Activated naive CD4-positive, alpha-beta T cell treated with anti-CD3 and anti-CD28 coated beads, Interleukin-2, amount 10 ng/mL, durations not matched to agents 5 hours and 36 hours (primary cell): ENCODE measurements around the gene TLDC2. TPM values are rescaled to one million over a fixed set of nuclear protein-coding genes. Genes with fewer than 3 reads are reported as not detected.

Source experiments
- total RNA-seq, 2 experiments: library from RNA; stranded (reverse); gene quantifications; one replicate each; pipeline ENCODE4 v1.2.3, GENCODE V29; 2021

TLDC2 gene
- total RNA-seq = not detected

DNA sequence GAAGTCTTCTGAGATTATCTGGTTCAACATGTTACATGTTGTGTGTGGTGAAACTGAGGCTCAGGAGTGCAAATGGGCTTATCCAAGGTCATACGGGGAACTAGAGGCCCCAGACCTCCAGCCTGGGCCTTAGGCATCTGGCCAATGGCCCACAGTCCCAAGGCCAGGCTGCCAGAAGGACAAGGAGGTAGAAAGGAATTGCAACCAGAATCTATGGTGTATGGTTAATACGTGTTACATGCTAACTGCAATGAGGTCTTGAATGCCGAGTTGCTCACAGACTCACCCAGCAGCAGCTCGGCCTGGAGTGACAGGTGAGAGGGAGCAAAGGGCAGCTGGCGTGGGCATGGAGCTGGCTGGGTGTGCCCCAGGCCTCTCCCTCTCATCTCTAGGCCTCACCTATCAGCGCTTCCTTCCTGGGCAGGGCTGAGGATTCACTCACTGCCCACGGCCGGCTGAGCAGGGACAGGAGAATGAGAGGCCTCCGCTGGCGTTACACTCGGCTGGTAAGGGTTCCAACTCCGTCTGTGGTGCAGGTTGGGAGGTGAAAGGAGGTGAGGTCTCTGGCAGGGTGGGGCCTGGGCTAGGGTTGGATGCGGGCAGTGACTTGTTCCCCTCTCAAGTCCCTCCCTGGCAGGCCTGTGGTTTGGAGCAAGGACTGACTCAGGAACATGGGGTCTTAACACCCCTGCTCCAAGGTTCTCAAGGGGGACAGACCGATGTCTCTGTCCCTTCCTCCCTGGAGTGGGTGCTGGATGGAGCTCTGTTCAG is at the start of gene TLDC2:
TSS of gene TLDC2 (plus strand) at position 437 of the 771 bp plus-strand sequence. CDS start at position 474, 37 bp downstream.

Other genes with a start within 250 kb of the TLDC2 start
- 10 to 100 TPM; 65.7 to 65.9 TPM for gene SLA2, start 229.9 kb upstream of the TLDC2 start, total RNA-seq
- 10 to 100 TPM; 31.0 to 31.3 TPM for gene NDRG3, start 130.0 kb upstream of the TLDC2 start, total RNA-seq
- gene DSN1, start 102.4 kb upstream of the TLDC2 start, total RNA-seq = 10 to 100 TPM; 24.3 to 25.2 TPM
- 100 to 1,000 TPM; 403 to 445 TPM for gene SAMHD1, start 75.6 kb downstream of the TLDC2 start, total RNA-seq
- 10 to 100 TPM; 41.5 to 42.1 TPM for gene RBL1, start 219.9 kb downstream of the TLDC2 start, total RNA-seq